Motor neuron (in vitro differentiated cells): Measurements from ENCODE around the gene DMRT2. TPM values are rescaled to one million over a fixed set of nuclear protein-coding genes. Genes with fewer than 3 reads are reported as not detected.

ENCODE experiments used
- ATAC-seq, 8 experiments: fragments of 200-7000 bp; cut with Tn5 transposase; replicated peaks in 6 of 8; 2 replicates each; pipeline ENCODE4 v1.8.0; 2021; ENCODE audit warnings: mild to moderate bottlenecking in 8 of 8, moderate library complexity in 8 of 8
- H3K27ac ChIP-seq, 2 donors: fragments of 250-450 bp; sonication (Bioruptor Pico); 2 replicates each; pipeline ENCODE4 v1.9.0; 2021; ENCODE audit warnings: antibody characterized with exemption in 2 of 2, mild to moderate bottlenecking in 2 of 2, moderate library complexity in 1 of 2
- H3K4me1 ChIP-seq, 2 donors: fragments of 250-450 bp; sonication (Bioruptor Pico); replicated peaks in 1 of 2; 2 replicates each; pipeline ENCODE4 v1.6.1; 2021; ENCODE audit warnings: antibody characterized with exemption in 2 of 2, mild to moderate bottlenecking in 2 of 2, moderate library complexity in 1 of 2
- H3K4me3 ChIP-seq, 5 donors: fragments of 250-450 bp; sonication (Bioruptor Pico); 2 replicates each; pipeline ENCODE4 v1.9.0; 2021; ENCODE audit warnings: antibody characterized with exemption in 5 of 5, mild to moderate bottlenecking in 5 of 5, moderate library complexity in 4 of 5
- WGBS, 10 experiments: fragments of 450-650 bp; shearing (Covaris generic); methylation state at CpG; one replicate each; pipeline ENCODE4 v1.0.0; 2022; 5-methylcytosine and 5-hydroxymethylcytosine counted together
- in situ Hi-C, 9 experiments: fragments of 400-800 bp; cut with MboI; loops; one replicate each; pipeline ENCODE4 v1.15.0; 2021; ENCODE audit warnings: low sequenced_read_pairs in 9 of 9, low pct_unique_long_range_greater_than_20kb in 2 of 9; ENCODE audit not compliant: unreplicated experiment in 9 of 9
- total RNA-seq, 8 experiments: library from RNA; unstranded; fragments of 300-600 nt; gene quantifications; 2 replicates each; pipeline versions ENCODE4 v1.2.3 to v1.2.4, GENCODE V29; 2022

DMRT2 gene
- total RNA-seq, 8 experiments from 2014 or later = 0.05 to 57.3 (median 0.60) TPM

DNA sequence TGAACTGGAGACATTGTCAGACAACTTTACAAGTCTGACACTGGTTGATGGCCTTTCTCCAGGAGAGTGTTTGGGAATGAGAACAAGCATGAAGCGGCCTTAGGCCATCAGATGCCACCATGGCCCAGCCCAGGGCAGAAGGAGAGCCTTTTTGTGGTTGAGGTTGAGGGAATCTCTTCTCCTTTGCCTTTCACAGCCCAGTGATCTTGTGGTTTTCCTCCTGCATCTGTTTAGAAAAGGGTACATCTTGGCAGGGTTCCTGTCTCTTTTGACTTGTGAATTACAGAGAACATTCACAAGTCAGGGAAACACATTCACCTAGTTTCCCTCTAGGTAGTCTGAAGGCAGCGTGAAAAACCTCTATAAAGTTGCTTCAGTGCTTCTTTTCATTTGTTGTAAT, 27.5 kb downstream of the DMRT2 start:
- Histone ChIP-seq H3K4me1 (no peaks in the 10 kb centered on the region), H3K27ac (no peak overlapping the region), H3K4me3 (no peak overlapping the region)
- no peak for ATAC-seq
- in situ Hi-C loops = no loop called here
- whole genome bisulfite sequencing, 10 experiments = 20 to 100% (median 77%) methylated on average over 1 to 2 of the region's 2 CpGs; no CpG with 5 or more reads in 2 of the 10 experiments

GRCh38 chr9:1083325-1083913, 33.3 kb downstream of the DMRT2 start:
- peak; percentile 76 to 90 (median 84) for ATAC-seq
- 0 to 74% (median 16%) methylated on average over 3 to 10 of the region's 13 CpGs for WGBS, 10 experiments
- in situ Hi-C loops = no loop called here

DNA sequence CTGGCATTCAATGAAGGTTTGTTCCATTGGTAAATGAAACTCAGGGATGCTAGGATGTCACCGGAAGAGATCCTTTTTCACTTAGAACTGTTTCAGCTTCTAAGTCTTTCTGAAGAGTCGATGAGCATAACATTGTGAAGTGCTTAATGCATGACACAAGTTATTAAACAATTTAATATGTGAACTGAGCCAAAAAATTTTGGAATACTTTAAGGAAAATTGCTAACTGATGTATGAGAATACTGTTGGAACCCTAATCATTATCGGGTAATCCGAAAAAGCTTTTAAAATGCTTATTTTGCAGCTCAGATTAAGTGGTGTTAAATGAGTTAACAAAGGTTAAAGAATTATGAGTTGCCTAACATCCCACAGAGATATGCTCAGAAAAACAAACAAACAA, 34.9 kb downstream of the DMRT2 start:
- H3K27ac ChIP-seq = no peak overlapping the region
- H3K4me1 ChIP-seq = peaks cover 2 to 3% of the 10 kb centered on the region in 2 donors
- in situ Hi-C loops = no loop called here
- no peak overlapping the region for H3K4me3 ChIP-seq
- ATAC-seq = no peak
- 0 to 100% (median 93%) methylated on average over 1 to 4 of the region's 4 CpGs for WGBS, 10 experiments

More at GRCh38 chr9:1083325-1083913, 33.3 kb downstream of the DMRT2 start:
- Histone ChIP-seq H3K4me1 (peaks cover 2 to 3% of the 10 kb centered on the region in 2 donors), H3K4me3 (peak overlapping the region in 3 of 5 donors; percentile 25 to 32 (median 26)), H3K27ac (no peak overlapping the region)

DNA sequence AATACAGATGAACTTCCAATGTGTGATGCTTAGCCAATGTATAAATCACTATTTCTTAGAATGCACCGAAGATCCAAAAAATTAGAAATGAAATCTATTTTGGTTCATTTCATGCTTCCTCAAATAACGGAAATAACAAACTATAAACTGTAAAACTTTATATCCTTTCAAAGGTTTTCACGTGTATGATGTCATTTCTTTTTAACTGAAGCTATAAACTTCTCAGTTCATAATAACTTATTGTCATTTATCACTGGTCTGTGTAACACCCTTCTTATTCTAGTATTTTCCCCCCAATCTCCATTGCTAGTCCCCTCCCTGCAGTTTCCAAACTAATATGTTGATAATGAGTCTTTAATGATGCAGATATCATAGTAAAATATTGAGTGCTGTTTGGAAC, 36.4 kb downstream of the DMRT2 start:
- Histone ChIP-seq H3K27ac (no peak overlapping the region), H3K4me3 (no peak overlapping the region), H3K4me1 (peaks cover 2 to 3% of the 10 kb centered on the region in 2 donors)
- in situ Hi-C loops = no loop called here
- ATAC-seq = no peak
- 0 to 86% (median 69%) methylated on average over 1 to 3 of the region's 3 CpGs for WGBS, 10 experiments

DNA sequence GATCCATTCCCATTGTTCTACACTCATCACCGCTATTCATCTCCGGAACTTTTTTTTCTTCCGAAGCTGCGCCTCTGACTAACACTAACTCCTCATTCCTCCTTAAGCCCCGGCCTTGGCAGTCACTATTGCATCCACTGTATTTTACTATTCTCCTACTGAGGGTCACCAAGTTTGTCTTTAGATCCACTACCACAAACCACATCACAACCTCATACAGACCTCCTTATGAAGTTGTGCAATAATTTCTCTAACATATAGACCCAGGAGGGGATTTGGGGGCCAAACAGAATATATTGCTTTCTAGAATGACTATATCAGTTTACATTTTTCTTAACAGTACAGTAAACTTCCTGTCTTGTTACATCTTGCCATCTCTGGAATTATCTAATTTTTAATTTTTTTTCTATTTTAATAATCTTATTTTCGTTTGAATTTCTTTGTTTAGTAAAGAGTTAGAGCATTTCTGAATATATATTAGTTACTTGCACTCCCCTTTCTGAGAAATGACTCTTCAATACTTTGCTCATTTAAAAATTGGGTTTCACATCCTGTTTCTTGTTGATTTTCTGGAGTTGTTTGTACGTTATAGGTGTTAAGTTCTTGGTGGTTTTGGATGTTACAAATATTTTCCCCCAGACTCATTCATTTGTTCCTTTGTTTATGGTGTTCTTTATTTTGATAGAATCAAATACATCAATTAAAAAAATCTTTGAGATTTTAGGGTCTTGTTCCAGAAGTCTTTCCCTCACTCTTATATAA, 37.1 kb downstream of the DMRT2 start:
- WGBS, 10 experiments = 51 to 92% (median 77%) methylated on average over 5 to 7 of the region's 7 CpGs
- no peak for ATAC-seq
- Histone ChIP-seq H3K27ac (no peak overlapping the region), H3K4me3 (no peak overlapping the region), H3K4me1 (peaks cover 2 to 3% of the 10 kb centered on the region in 2 donors)
- in situ Hi-C loops = no loop called here

DNA sequence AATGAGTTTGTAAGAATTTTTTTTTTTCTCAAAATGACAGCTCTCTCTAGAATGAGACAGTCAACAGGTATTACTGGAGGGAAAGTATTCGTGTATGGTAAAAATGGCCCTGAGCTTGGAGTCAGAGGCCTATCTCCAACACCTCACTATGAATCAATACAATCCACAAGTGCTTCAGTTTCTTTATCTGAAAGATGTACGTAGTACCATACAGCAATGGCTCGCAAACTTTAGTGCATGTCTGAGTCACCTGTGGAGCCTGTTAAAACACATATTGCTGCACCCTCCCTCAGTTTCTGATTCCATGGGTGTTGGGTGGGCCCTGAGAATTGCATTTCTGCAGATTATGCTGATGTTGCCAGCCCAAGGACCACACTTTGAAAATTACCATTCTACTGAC, 44.6 kb downstream of the DMRT2 start:
- no peak overlapping the region for H3K4me3 ChIP-seq
- ATAC-seq = no peak
- in situ Hi-C loops = no loop called here
- WGBS, 10 experiments = 43 to 100% (median 83%) methylated on average over 1 to 3 of the region's 3 CpGs; no CpG with 5 or more reads in 1 of the 10 experiments
- H3K27ac ChIP-seq = no peak overlapping the region
- no peaks in the 10 kb centered on the region for H3K4me1 ChIP-seq

DNA sequence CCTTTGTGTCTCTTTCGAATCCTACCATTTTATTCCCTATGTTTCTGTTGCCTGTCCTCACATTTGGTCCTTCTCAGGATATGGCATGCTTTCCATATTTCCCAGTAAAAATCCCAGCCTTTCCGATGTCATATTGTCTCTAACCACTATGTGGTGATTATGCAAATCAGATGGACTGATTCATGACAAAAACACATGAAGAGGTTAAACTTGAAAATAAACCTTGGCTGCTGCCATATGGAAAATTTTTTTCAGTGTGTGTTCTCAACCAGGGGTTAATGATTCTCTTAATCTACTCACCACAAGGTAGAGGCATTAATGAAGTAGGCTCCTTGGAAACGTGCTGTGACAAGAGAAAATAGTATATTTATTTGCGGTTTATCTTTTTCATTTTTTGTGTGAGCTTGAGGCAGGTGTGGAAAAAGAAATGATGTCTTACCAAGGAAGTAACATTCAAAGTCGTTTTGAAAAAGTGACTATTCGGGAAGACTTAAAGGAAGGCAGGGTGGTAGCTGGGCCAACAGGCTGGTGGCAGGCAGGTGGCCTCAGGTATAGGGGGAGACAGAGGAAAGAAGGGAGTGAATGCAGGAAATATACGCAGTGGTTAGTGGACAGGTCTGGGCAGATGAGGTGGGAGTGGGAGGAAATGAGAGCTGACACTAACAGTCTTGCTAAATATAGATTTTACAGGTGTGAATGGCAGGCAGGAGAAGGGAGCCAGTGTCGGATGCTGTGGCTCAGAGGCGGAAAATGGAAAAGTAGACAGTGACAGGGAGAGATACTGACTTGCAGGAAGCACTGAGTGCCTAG, 46.2 kb downstream of the DMRT2 start:
- no peak overlapping the region for H3K4me3 ChIP-seq
- in situ Hi-C loops = no loop called here
- no peak for ATAC-seq
- H3K4me1 ChIP-seq = no peaks in the 10 kb centered on the region
- no peak overlapping the region for H3K27ac ChIP-seq
- 34 to 100% (median 70%) methylated on average over 1 to 9 of the region's 9 CpGs for WGBS, 10 experiments

GRCh38 chr9:1098551-1098950, 48.4 kb downstream of the DMRT2 start:
- Histone ChIP-seq H3K27ac (no peak overlapping the region), H3K4me1 (no peaks in the 10 kb centered on the region), H3K4me3 (no peak overlapping the region)
- ATAC-seq = no peak
- in situ Hi-C loops = no loop called here

- in situ Hi-C loops = no loop called here
- ATAC-seq = no peak
- Histone ChIP-seq H3K27ac (no peak overlapping the region), H3K4me3 (no peak overlapping the region), H3K4me1 (no peaks in the 10 kb centered on the region)
- WGBS, 10 experiments = 0 to 80% (median 63%) methylated on average over 1 to 2 of the region's 2 CpGs; no CpG with 5 or more reads in 4 of the 10 experiments
Measured at GRCh38 chr9:1100201-1100600, 50.0 kb downstream of the DMRT2 start.

DNA sequence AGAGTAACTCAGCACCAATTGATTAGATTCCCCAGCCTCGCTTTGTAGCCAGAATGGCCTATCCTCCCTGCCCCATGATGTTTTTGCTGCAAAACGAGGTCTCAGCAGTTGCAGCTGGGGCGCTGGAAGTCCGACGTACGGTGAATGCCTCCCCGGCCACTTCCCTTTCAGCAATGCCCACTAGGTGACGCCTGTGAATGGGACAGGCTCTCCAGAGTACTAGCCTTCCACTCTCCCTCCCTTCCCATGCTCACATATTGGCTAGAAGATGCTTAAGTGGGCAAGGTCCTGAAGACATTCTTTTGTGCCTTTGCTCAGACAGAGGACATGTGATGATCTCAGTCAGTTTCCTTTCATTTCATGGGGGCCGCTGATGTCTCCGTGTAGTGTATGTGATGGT, 50.8 kb downstream of the DMRT2 start:
- Histone ChIP-seq H3K4me1 (no peaks in the 10 kb centered on the region), H3K4me3 (no peak overlapping the region), H3K27ac (no peak overlapping the region)
- 19 to 80% (median 40%) methylated on average over 1 to 9 of the region's 10 CpGs; no CpG with 5 or more reads in 2 of the 10 experiments for WGBS, 10 experiments
- in situ Hi-C loops = no loop called here
- peak in 7 of 8 experiments; percentile 70 to 100 (median 83) for ATAC-seq

GRCh38 chr9:1101846-1102641, 51.9 kb downstream of the DMRT2 start:
- Histone ChIP-seq H3K4me1 (no peaks in the 10 kb centered on the region), H3K4me3 (no peak overlapping the region), H3K27ac (no peak overlapping the region)
- 16 to 90% (median 47%) methylated on average over 1 to 6 of the region's 7 CpGs for WGBS, 10 experiments
- ATAC-seq = no peak
- in situ Hi-C loops = no loop called here

DNA sequence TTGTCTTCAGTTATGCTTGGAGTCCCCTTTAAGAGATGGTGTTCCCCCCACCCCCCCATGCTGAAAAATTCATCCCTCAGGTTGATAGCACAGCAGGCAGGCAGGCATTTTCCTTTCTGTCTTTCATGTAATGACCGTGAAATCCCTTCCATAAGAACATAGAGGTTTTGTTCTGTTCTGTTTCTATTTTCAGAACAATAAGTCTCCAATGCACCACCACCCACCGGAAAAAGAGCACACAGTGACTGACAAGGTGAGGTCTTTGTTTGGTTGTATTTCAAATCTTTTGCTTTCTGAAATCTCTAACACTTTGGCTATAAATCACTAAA, 52.4 kb downstream of the DMRT2 start:
- WGBS, 10 experiments = 0 to 57% (median 23%) methylated on average over 1 to 2 of the region's 2 CpGs; no CpG with 5 or more reads in 2 of the 10 experiments
- no peaks in the 10 kb centered on the region for H3K4me1 ChIP-seq
- H3K27ac ChIP-seq = no peak overlapping the region
- in situ Hi-C loops = no loop called here
- no peak overlapping the region for H3K4me3 ChIP-seq
- ATAC-seq = no peak
